Suprapubic skin (tissue), 4 donors: ENCODE measurements around the gene LRRC4. TPM values are rescaled to one million over a fixed set of nuclear protein-coding genes. Genes with fewer than 3 reads are reported as not detected.

Experiments used
- DNase-seq, 2 donors: peaks; one replicate each; pipeline ENCODE4 v3.0.0-alpha.2; 2019; ENCODE audit warnings: low spot score in 2 of 2
- H3K27ac ChIP-seq: fragments of 200-600 bp; sonication (generic); one replicate; pipeline ENCODE4 v1.5.1; 2019
- H3K27me3 ChIP-seq: fragments of 200-600 bp; sonication (generic); one replicate; pipeline ENCODE4 v1.5.1; 2019
- H3K36me3 ChIP-seq: fragments of 200-600 bp; sonication (generic); one replicate; pipeline ENCODE4 v1.5.1; 2019
- H3K4me1 ChIP-seq: fragments of 200-600 bp; sonication (generic); one replicate; pipeline ENCODE4 v1.5.1; 2019
- H3K4me3 ChIP-seq: fragments of 200-600 bp; sonication (generic); one replicate; pipeline ENCODE4 v1.5.1; 2019; ENCODE audit warnings: mild to moderate bottlenecking
- H3K9me3 ChIP-seq: fragments of 200-600 bp; sonication (generic); one replicate; pipeline ENCODE4 v1.5.1; 2019
- EP300 ChIP-seq: sonication (generic); formaldehyde crosslinking; IDR thresholded peaks from one replicate; pipeline ENCODE4 v1.6.1; 2017; ENCODE audit warnings: antibody characterized with exemption
- POLR2A ChIP-seq, 2 donors: fragments of 450-650 bp; IDR thresholded peaks; one replicate each; pipeline ENCODE4 v1.6.1; 2017; ENCODE audit warnings: antibody characterized with exemption in 2 of 2, mild to moderate bottlenecking in 2 of 2, moderate library complexity in 2 of 2
- POLR2AphosphoS5 ChIP-seq, 3 donors: sonication (generic); formaldehyde crosslinking; IDR thresholded peaks; one replicate each; pipeline ENCODE4 v1.6.1; 2017; ENCODE audit warnings: antibody characterized with exemption in 3 of 3
- WGBS: methylation state at CpG from one replicate; pipeline ENCODE4 v1.1.5; 2018; 5-methylcytosine and 5-hydroxymethylcytosine counted together
- total RNA-seq, 4 donors: library from RNA; depleted of rRNA; stranded (reverse); fragments of >200 nt; gene quantifications; one replicate each; pipeline ENCODE4 v1.1.0, GENCODE V29; 2016
- TF ChIP-seq, protein P1 (sequence below), 2 donors: fragments of 200-600 bp in 1 of 2; fragments of 450-650 bp in 1 of 2; sonication (generic) in 1 of 2; IDR thresholded peaks; one replicate each; pipeline ENCODE4 v1.5.1; 2016 to 2019; ENCODE audit warnings: antibody characterized with exemption in 2 of 2, mild to moderate bottlenecking in 1 of 2, moderate library complexity in 1 of 2

LRRC4 gene
- total RNA-seq, 4 donors from 2014 or later = 0.16 to 0.57 (median 0.21) TPM; not detected in 1

DNA sequence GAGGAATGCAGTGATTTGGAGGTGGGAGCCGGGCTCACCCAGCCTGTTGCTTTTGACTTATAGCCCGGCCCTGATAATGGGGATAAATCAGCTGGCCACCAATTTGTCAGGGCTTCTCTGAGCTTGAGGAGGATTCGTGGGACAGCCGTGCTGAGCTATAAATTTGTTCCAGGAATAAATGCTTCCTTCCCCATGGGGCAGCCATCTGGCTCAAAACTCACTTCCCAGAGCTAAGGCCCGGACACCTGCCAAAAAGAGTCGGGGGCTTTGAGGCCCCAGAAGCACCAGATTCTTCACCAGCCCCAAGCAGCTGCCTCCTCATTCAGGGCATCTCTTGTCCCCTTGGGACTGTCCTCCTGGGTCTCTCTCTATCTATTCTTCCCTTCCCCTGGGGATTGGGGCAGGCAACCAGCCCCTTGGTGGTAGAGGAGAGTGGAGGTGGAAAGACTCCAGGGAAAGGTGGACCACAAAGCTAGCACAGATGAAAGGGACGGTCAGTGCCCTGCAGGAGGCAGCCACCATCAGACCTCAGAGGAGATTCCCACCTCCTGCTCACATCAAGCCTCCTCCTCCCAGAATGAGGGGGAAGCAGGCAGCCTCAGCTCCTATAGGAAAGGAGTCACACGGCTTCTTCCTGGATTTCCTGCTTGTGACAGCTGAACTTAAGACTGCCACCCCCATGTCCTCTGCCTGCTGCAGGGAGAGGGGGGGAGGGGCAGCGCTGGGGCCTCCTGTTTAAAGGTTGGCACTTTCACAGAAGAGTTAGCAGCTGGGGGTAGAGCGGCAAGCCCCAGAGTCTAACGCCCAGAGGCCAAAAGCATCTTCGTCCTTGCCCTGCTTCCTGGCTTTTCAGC, 44.2 kb upstream of the LRRC4 start:
- H3K9me3 ChIP-seq = no peaks in the 10 kb centered on the region
- no peak for DNase-seq
- WGBS = 78% methylated on average over 11 of the region's 12 CpGs
- H3K4me1 ChIP-seq = no peaks in the 10 kb centered on the region
- H3K4me3 ChIP-seq = no peak overlapping the region
- TF ChIP-seq EP300 (no peak), POLR2AphosphoS5 (IDR thresholded peaks at IDR 0.05) (no peak), POLR2A (IDR thresholded peaks at IDR 0.05) (no peak)
- TF ChIP-seq, protein P1, sequence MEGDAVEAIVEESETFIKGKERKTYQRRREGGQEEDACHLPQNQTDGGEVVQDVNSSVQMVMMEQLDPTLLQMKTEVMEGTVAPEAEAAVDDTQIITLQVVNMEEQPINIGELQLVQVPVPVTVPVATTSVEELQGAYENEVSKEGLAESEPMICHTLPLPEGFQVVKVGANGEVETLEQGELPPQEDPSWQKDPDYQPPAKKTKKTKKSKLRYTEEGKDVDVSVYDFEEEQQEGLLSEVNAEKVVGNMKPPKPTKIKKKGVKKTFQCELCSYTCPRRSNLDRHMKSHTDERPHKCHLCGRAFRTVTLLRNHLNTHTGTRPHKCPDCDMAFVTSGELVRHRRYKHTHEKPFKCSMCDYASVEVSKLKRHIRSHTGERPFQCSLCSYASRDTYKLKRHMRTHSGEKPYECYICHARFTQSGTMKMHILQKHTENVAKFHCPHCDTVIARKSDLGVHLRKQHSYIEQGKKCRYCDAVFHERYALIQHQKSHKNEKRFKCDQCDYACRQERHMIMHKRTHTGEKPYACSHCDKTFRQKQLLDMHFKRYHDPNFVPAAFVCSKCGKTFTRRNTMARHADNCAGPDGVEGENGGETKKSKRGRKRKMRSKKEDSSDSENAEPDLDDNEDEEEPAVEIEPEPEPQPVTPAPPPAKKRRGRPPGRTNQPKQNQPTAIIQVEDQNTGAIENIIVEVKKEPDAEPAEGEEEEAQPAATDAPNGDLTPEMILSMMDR (IDR thresholded peaks at IDR 0.05) = no peak
- no peaks in the 10 kb centered on the region for H3K27me3 ChIP-seq
- peaks cover 28% of the 10 kb centered on the region for H3K36me3 ChIP-seq
- H3K27ac ChIP-seq = no peak overlapping the region

DNA sequence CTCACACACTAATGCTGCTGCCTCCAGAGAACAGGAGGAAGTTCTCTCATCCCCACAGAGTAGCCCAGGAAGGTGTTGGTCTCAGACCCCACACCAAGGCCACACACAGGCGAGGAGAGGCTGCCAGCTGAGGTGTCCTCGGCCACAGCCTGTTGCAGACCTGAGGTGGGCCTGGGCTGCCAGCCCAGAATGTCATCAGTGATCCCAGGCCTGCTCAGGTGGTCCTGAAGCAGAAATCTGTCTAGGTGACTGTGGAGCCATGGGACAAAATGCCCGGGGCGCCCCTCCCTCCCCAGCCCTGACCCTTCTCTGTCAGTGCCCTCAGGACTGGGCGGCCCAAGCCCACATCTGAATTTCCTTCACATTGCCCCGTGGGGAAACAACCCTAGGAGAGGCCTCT, 43.5 kb upstream of the LRRC4 start:
- WGBS = 51% methylated on average over 2 of the region's 6 CpGs
- Histone ChIP-seq H3K27me3 (no peaks in the 10 kb centered on the region), H3K27ac (no peak overlapping the region), H3K36me3 (peaks cover 28% of the 10 kb centered on the region), H3K9me3 (no peaks in the 10 kb centered on the region), H3K4me1 (no peaks in the 10 kb centered on the region), H3K4me3 (no peak overlapping the region)
- TF ChIP-seq EP300 = no peak
- no peak for TF ChIP-seq POLR2A (IDR thresholded peaks at IDR 0.05)
- TF ChIP-seq, protein P1 (IDR thresholded peaks at IDR 0.05) = no peak
- no peak for TF ChIP-seq POLR2AphosphoS5 (IDR thresholded peaks at IDR 0.05)
- DNase-seq = no peak

DNA sequence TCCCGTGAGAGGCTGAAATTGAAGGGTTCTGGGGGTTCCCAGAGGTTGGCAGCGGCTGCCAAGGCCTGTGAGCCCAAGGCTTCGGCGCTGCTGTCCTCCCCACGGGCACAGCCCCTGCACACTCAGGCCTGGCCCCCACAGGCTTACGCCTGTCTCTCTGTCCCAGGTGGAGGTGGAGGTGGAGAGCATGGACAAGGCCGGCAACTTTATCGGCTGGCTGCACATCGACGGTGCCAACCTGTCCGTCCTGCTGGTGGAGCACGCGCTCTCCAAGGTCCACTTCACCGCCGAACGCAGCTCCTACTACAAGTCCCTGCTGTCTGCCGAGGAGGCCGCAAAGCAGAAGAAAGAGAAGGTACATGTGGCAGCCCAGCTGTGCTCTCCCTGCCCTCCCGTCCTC, 43.1 kb upstream of the LRRC4 start:
- 89% methylated on average over 14 of the region's 19 CpGs for WGBS
- no peak overlapping the region for H3K4me3 ChIP-seq
- TF ChIP-seq POLR2A (IDR thresholded peaks at IDR 0.05) = no peak
- TF ChIP-seq, protein P1 (IDR thresholded peaks at IDR 0.05) = no peak
- DNase-seq = no peak
- H3K36me3 ChIP-seq = peaks cover 28% of the 10 kb centered on the region
- no peaks in the 10 kb centered on the region for H3K4me1 ChIP-seq
- H3K27ac ChIP-seq = no peak overlapping the region
- no peaks in the 10 kb centered on the region for H3K27me3 ChIP-seq
- H3K9me3 ChIP-seq = no peaks in the 10 kb centered on the region

DNA sequence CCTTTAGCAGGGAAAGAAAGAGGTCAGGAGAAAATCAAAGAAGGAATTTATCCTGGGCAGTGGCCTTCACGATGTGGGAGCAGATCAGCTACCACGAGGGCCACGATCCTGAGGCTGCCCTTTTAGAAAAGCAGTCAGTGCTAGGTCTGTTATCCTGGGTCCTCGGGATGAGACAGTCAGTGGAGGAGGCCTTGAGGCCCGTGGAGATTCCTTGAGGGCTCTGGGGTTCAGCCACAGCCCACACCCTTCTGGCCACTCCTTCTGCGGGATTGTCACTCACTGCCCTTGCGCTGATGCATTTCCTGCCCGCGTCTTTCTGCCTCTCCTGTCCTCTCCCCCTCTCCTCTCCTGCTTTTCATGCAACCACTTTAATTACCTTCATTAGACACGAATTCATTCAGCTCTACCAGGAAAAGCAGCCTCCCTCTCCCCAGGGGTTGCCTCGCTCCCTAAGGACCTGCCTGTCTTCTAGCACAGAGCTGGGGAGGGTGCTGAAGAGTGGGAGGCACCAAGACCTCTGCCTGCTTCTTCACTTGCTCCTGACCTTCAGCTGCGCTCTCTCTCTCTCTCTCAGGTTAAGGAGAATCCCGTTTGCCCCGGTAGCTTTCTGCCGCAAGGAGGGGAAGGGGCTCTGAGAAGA, 42.6 kb upstream of the LRRC4 start:
- Histone ChIP-seq H3K4me1 (no peaks in the 10 kb centered on the region), H3K9me3 (no peaks in the 10 kb centered on the region), H3K27ac (no peak overlapping the region), H3K27me3 (no peaks in the 10 kb centered on the region), H3K4me3 (no peak overlapping the region), H3K36me3 (peaks cover 27% of the 10 kb centered on the region)
- TF ChIP-seq, protein P1 (IDR thresholded peaks at IDR 0.05) = no peak
- TF ChIP-seq POLR2AphosphoS5 (IDR thresholded peaks at IDR 0.05) = no peak
- no peak for TF ChIP-seq EP300
- TF ChIP-seq POLR2A (IDR thresholded peaks at IDR 0.05) = no peak
- DNase-seq = no peak
- 83% methylated on average over 15 of the region's 15 CpGs for WGBS

- Histone ChIP-seq H3K27ac (no peak overlapping the region), H3K27me3 (no peaks in the 10 kb centered on the region), H3K4me3 (no peak overlapping the region), H3K9me3 (no peaks in the 10 kb centered on the region), H3K36me3 (peaks cover 10% of the 10 kb centered on the region), H3K4me1 (no peaks in the 10 kb centered on the region)
- 77% methylated on average over 10 of the region's 11 CpGs for WGBS
- TF ChIP-seq POLR2A (IDR thresholded peaks at IDR 0.05) = no peak
- TF ChIP-seq POLR2AphosphoS5 (IDR thresholded peaks at IDR 0.05) = no peak
- no peak for TF ChIP-seq EP300
- TF ChIP-seq, protein P1 (IDR thresholded peaks at IDR 0.05) = no peak
- no peak for DNase-seq
Observed at GRCh38 chr7:128071801-128072200, 40.6 kb upstream of the LRRC4 start.
